Astrocyte (in vitro differentiated cells and primary cell): ENCODE measurements around the gene APRT.

Experiments used
- CTCF ChIP-seq: IDR thresholded peaks from 2 replicates; pipeline ENCODE4 v1.5.1; 2011; ENCODE audit warnings: low read depth, mild to moderate bottlenecking, inconsistent platforms, low read length, moderate library complexity; ENCODE audit not compliant: insufficient read depth
- EZH2 ChIP-seq: IDR thresholded peaks from 2 replicates; pipeline ENCODE4 v1.6.1; 2012; ENCODE audit warnings: mild to moderate bottlenecking, low read length, inconsistent platforms; ENCODE audit not compliant: insufficient read depth

DNA sequence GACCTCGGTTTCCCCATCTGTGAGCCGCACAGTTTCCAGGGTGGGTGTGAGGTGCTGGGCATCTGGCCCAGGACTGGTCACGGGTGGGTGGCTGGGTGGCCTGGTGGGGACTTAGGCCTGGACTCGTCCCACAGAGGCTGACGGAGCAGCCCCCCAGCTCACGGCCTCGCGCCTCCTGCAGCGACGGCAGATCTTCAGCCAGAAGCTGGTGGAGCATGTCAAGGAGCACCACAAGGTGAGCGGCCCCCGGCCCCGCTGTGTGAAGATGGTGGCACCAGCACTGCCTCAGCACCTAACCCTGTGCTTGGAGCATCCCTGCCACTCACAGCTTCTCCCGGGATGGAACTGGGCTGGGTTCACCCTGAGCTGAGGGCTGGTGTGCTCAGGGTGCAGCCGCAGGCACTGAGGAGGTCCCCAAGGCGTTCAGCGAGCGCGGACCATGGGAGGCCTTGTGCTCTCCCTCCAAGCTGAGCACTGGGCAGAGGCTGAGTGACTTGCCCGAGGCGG, 5.8 kb downstream of the APRT start:
- TF ChIP-seq CTCF, result no peak
- no peak for TF ChIP-seq EZH2
